NB4 (cell line): Measurements from ENCODE around the gene IDH3G.

Experiments
- CTCF ChIP-seq: IDR thresholded peaks from one replicate; pipeline ENCODE4 v1.5.1; 2012; ENCODE audit warnings: low read depth, low read length
- MAX ChIP-seq: IDR thresholded peaks from 2 replicates; pipeline ENCODE4 v1.6.1; 2011; ENCODE audit warnings: low read depth, low read length
- MYC ChIP-seq: IDR thresholded peaks from 2 replicates; pipeline ENCODE4 v1.6.1; 2011; ENCODE audit warnings: low read depth, low read length
- POLR2A ChIP-seq: IDR thresholded peaks from 2 replicates; pipeline ENCODE4 v1.6.1; 2011; ENCODE audit warnings: mild to moderate bottlenecking; ENCODE audit not compliant: insufficient read length; ENCODE audit errors: extremely low read depth

GRCh38 chrX:153762626-153763173, 31.5 kb downstream of the IDH3G start:
- no peak for TF ChIP-seq CTCF
- TF ChIP-seq POLR2A, result no peak
- no peak for TF ChIP-seq MAX
- no peak for TF ChIP-seq MYC
